HCT116 (cell line): Measurements from ENCODE around the gene PCDHGB4. TPM values are rescaled to one million over a fixed set of nuclear protein-coding genes. Genes with fewer than 3 reads are reported as not detected.

Source experiments
- ATAC-seq: fragments of 200-7000 bp; cut with Tn5 transposase; 2 replicates; pipeline ENCODE4 v1.9.1; 2020; ENCODE audit warnings: mild to moderate bottlenecking, moderate library complexity
- BruUV-seq: library from RNA; stranded (reverse); fragments of 400-500 nt; replicated peaks from 2 replicates; lab custom pipeline; 2021; lab: Mats Ljungman, UMichigan
- CTCF ChIA-PET: fragments of 300-600 bp; sonication (Branson Sonifier 250); formaldehyde crosslinking; loops from one replicate; lab custom pipeline; 2021; ENCODE audit warnings: antibody characterized with exemption; lab: Charles Lee
- POLR2A ChIA-PET: fragments of 300-600, 350-600 bp; sonication (Branson Sonifier 250); formaldehyde crosslinking; loops from one replicate; lab custom pipeline; 2021; ENCODE audit warnings: antibody characterized with exemption; lab: Charles Lee
- RAD21 ChIA-PET, 2 experiments: fragments of 300-600 bp; sonication (Branson Sonifier 250); formaldehyde crosslinking; loops; one replicate each; lab custom pipeline; 2023; ENCODE audit warnings: low total read pairs in 2 of 2; ENCODE audit not compliant: uncharacterized antibody in 2 of 2, unreplicated experiment in 2 of 2, low non-redundant PET in 1 of 2; lab: Charles Lee
- DNase-seq: peaks from one replicate; pipeline ENCODE4 v3.0.0-alpha.2; 2010; ENCODE audit warnings: low read depth, low spot score
- H2AFZ ChIP-seq: fragments of 200-600 bp; shearing (Covaris generic), sonication (generic); 2 replicates; pipeline ENCODE4 v1.6.1; 2017; ENCODE audit warnings: low read depth, mixed run types, mixed read lengths, antibody characterized with exemption, low read length; ENCODE audit not compliant: poor library complexity, severe bottlenecking
- H3K27ac ChIP-seq: 2 replicates; pipeline ENCODE4 v1.5.1; 2012; ENCODE audit warnings: low read depth, low read length
- H3K27me3 ChIP-seq: fragments of 200-600 bp; sonication (generic); 2 replicates; pipeline ENCODE4 v1.6.1; 2016; ENCODE audit warnings: mixed run types, low read length, mixed read lengths; ENCODE audit not compliant: insufficient read depth
- H3K36me3 ChIP-seq, 2 experiments: fragments of 200-500 bp in 1 of 2; fragments of 200-600 bp in 1 of 2; sonication (Bioruptor generic) in 1 of 2; sonication (generic) in 1 of 2; 2 replicates each; pipeline versions ENCODE4 v1.5.1 to v1.6.1; 2014 to 2016; ENCODE audit warnings: low read length in 2 of 2, inconsistent platforms in 1 of 2, mixed read lengths in 1 of 2, mixed run types in 1 of 2; ENCODE audit not compliant: insufficient read depth in 2 of 2, control insufficient read depth in 1 of 2
- H3K4me1 ChIP-seq, 2 experiments: fragments of 200-600 bp in 1 of 2; sonication (generic) in 1 of 2; 2 replicates each; pipeline versions ENCODE4 v1.5.1 to v1.6.1; 2012 to 2017; ENCODE audit warnings: low read length in 2 of 2, inconsistent platforms in 1 of 2, mild to moderate bottlenecking in 1 of 2, mixed read lengths in 1 of 2, mixed run types in 1 of 2, moderate library complexity in 1 of 2; ENCODE audit not compliant: insufficient read depth in 2 of 2, control insufficient read depth in 1 of 2
- H3K4me2 ChIP-seq: fragments of 200-600 bp; sonication (generic); 2 replicates; pipeline ENCODE4 v1.6.1; 2017; ENCODE audit warnings: mixed run types, low read length, mixed read lengths
- H3K4me3 ChIP-seq, 2 experiments: fragments of 200-600 bp in 1 of 2; sonication (generic) in 1 of 2; replicated peaks in 1 of 2; 2 replicates each; pipeline ENCODE4 v1.5.1; 2011 to 2016; ENCODE audit warnings: low read length in 2 of 2, control low read depth in 1 of 2, low read depth in 1 of 2, mild to moderate bottlenecking in 1 of 2, mixed read lengths in 1 of 2, mixed run types in 1 of 2
- H3K79me2 ChIP-seq: fragments of 200-600 bp; sonication (generic); 2 replicates; pipeline ENCODE4 v1.6.1; 2017; ENCODE audit warnings: mild to moderate bottlenecking, mixed run types, low read length, moderate library complexity, mixed read lengths; ENCODE audit not compliant: insufficient read depth
- H3K9ac ChIP-seq: fragments of 200-600 bp; sonication (generic); 2 replicates; pipeline ENCODE4 v1.6.1; 2016; ENCODE audit warnings: low read length, mixed read lengths
- H3K9me2 ChIP-seq: fragments of 200-600 bp; sonication (generic), shearing (Covaris generic); 2 replicates; pipeline ENCODE4 v1.6.1; 2017; ENCODE audit warnings: mixed run types, mild to moderate bottlenecking, moderate library complexity; ENCODE audit not compliant: insufficient read depth
- H3K9me3 ChIP-seq, 2 experiments: fragments of 200-500 bp in 1 of 2; fragments of 200-600 bp in 1 of 2; sonication (Bioruptor generic) in 1 of 2; sonication (generic) in 1 of 2; 2 replicates each; pipeline ENCODE4 v1.6.1; 2014 to 2017; ENCODE audit warnings: low read length in 2 of 2, mixed read lengths in 2 of 2, inconsistent platforms in 1 of 2, low read depth in 1 of 2, mild to moderate bottlenecking in 1 of 2, mixed run types in 1 of 2, moderate library complexity in 1 of 2; ENCODE audit not compliant: control insufficient read depth in 1 of 2, insufficient read depth in 1 of 2
- H4K20me1 ChIP-seq: fragments of 200-600 bp; sonication (generic), shearing (Covaris generic); 2 replicates; pipeline ENCODE4 v1.6.1; 2017; ENCODE audit warnings: mixed run types, mild to moderate bottlenecking, moderate library complexity; ENCODE audit not compliant: insufficient read depth
- CEBPB ChIP-seq: IDR thresholded peaks from 2 replicates; pipeline ENCODE4 v1.6.1; 2012; ENCODE audit warnings: low read depth
- EGR1 ChIP-seq: IDR thresholded peaks from 2 replicates; pipeline ENCODE4 v1.6.1; 2012; ENCODE audit warnings: low read depth
- ELF1 ChIP-seq: IDR thresholded peaks from 2 replicates; pipeline ENCODE4 v1.6.1; 2012; ENCODE audit warnings: low read depth, borderline replicate concordance
- EZH2 ChIP-seq: fragments of 200-600 bp; sonication (generic); IDR thresholded peaks from 2 replicates; pipeline ENCODE4 v1.6.1; 2017; ENCODE audit warnings: antibody characterized with exemption, mixed run types
- EZH2phosphoT487 ChIP-seq: fragments of 200-600 bp; IDR thresholded peaks from 2 replicates; pipeline ENCODE4 v1.6.1; 2018; ENCODE audit warnings: antibody characterized with exemption, borderline replicate concordance
- FOSL1 ChIP-seq: IDR thresholded peaks from 2 replicates; pipeline ENCODE4 v1.6.1; 2012; ENCODE audit warnings: low read depth
- JUND ChIP-seq: IDR thresholded peaks from 2 replicates; pipeline ENCODE4 v1.6.1; 2012
- POLR2AphosphoS5 ChIP-seq: IDR thresholded peaks from 2 replicates; pipeline ENCODE4 v1.6.1; 2011; ENCODE audit warnings: mild to moderate bottlenecking, low read depth, low read length, moderate library complexity
- RAD21 ChIP-seq: IDR thresholded peaks from 2 replicates; pipeline ENCODE4 v1.6.1; 2012; ENCODE audit warnings: low read depth, mild to moderate bottlenecking
- SP1 ChIP-seq: IDR thresholded peaks from 2 replicates; pipeline ENCODE4 v1.6.1; 2012; ENCODE audit warnings: low read depth
- SRF ChIP-seq: IDR thresholded peaks from 2 replicates; pipeline ENCODE4 v1.6.1; 2012; ENCODE audit warnings: low read depth
- YY1 ChIP-seq: IDR thresholded peaks from 2 replicates; pipeline ENCODE4 v1.6.1; 2011; ENCODE audit warnings: low read length, low read depth, moderate library complexity, mild to moderate bottlenecking; ENCODE audit not compliant: insufficient replicate concordance; ENCODE audit errors: extremely low read depth
- ZFX ChIP-seq: fragments of 450-650 bp; IDR thresholded peaks from 2 replicates; pipeline ENCODE4 v1.6.1; 2017
- ZNF274 ChIP-seq: fragments of 200-500 bp; sonication (Bioruptor generic); IDR thresholded peaks from 2 replicates; pipeline ENCODE4 v1.6.1; 2014; ENCODE audit warnings: mild to moderate bottlenecking, low read depth, low read length, inconsistent platforms
- intact Hi-C: fragments of 100-400 bp; cut with micrococcal nuclease; formaldehyde crosslinking; loops from 2 replicates; pipeline ENCODE4 v1.10.0; 2022
- total RNA-seq: library from RNA; stranded (reverse); gene quantifications from one replicate; pipeline ENCODE4 v1.2.1, GENCODE V29; 2021; ENCODE audit not compliant: unreplicated experiment
- TF ChIP-seq, protein P1 (sequence below): IDR thresholded peaks from 2 replicates; pipeline ENCODE4 v1.6.1; 2011; ENCODE audit warnings: mild to moderate bottlenecking, low read length, moderate library complexity; ENCODE audit not compliant: insufficient replicate concordance; ENCODE audit errors: extremely low read depth
- TF ChIP-seq, protein P2 (sequence below): IDR thresholded peaks from 2 replicates; pipeline ENCODE4 v1.6.1; 2012
- TF ChIP-seq, protein P3 (sequence below), 3 experiments: fragments of 200-600 bp in 1 of 3; sonication (generic) in 1 of 3; IDR thresholded peaks in 2 of 3; conservative IDR thresholded peaks in 1 of 3; 2 replicates each; pipeline ENCODE4 v1.5.1; 2012 to 2017; ENCODE audit warnings: low read depth in 2 of 3, low read length in 2 of 3, antibody characterized with exemption in 1 of 3, borderline replicate concordance in 1 of 3, control low read depth in 1 of 3, mild to moderate bottlenecking in 1 of 3, mixed read lengths in 1 of 3, mixed run types in 1 of 3, moderate library complexity in 1 of 3; ENCODE audit not compliant: insufficient read depth in 1 of 3
- TF ChIP-seq, protein P4 (sequence below): IDR thresholded peaks from 2 replicates; pipeline ENCODE4 v1.6.1; 2012; ENCODE audit warnings: low read depth

PCDHGB4 gene
- total RNA-seq, 1 experiment from 2014 or later: not detected

DNA sequence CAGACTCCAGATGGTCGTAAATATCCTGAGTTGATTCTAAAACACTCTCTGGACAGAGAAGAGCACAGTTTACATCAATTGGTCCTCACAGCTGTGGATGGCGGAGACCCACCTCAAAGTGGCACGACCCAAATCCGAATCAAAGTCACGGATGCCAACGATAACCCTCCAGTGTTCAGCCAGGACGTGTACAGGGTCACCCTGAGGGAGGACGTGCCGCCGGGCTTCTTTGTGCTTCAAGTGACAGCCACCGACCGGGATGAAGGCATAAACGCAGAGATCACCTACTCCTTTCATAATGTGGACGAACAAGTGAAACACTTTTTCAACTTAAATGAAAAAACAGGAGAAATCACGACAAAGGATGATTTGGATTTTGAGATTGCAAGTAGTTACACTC is 26.8 kb upstream of the PCDHGB4 start:
- H3K4me3 ChIP-seq: no peak overlapping the region
- no peak for TF ChIP-seq ZNF274
- TF ChIP-seq, protein P1, sequence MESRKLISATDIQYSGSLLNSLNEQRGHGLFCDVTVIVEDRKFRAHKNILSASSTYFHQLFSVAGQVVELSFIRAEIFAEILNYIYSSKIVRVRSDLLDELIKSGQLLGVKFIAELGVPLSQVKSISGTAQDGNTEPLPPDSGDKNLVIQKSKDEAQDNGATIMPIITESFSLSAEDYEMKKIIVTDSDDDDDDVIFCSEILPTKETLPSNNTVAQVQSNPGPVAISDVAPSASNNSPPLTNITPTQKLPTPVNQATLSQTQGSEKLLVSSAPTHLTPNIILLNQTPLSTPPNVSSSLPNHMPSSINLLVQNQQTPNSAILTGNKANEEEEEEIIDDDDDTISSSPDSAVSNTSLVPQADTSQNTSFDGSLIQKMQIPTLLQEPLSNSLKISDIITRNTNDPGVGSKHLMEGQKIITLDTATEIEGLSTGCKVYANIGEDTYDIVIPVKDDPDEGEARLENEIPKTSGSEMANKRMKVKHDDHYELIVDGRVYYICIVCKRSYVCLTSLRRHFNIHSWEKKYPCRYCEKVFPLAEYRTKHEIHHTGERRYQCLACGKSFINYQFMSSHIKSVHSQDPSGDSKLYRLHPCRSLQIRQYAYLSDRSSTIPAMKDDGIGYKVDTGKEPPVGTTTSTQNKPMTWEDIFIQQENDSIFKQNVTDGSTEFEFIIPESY: no peak
- no peak for TF ChIP-seq CEBPB
- TF ChIP-seq POLR2AphosphoS5: no peak
- TF ChIP-seq, protein P2, sequence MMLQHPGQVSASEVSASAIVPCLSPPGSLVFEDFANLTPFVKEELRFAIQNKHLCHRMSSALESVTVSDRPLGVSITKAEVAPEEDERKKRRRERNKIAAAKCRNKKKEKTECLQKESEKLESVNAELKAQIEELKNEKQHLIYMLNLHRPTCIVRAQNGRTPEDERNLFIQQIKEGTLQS: no peak
- TF ChIP-seq SRF: no peak
- TF ChIP-seq SP1: no peak
- TF ChIP-seq FOSL1: no peak
- no peak for TF ChIP-seq EZH2phosphoT487
- TF ChIP-seq, protein P3, sequence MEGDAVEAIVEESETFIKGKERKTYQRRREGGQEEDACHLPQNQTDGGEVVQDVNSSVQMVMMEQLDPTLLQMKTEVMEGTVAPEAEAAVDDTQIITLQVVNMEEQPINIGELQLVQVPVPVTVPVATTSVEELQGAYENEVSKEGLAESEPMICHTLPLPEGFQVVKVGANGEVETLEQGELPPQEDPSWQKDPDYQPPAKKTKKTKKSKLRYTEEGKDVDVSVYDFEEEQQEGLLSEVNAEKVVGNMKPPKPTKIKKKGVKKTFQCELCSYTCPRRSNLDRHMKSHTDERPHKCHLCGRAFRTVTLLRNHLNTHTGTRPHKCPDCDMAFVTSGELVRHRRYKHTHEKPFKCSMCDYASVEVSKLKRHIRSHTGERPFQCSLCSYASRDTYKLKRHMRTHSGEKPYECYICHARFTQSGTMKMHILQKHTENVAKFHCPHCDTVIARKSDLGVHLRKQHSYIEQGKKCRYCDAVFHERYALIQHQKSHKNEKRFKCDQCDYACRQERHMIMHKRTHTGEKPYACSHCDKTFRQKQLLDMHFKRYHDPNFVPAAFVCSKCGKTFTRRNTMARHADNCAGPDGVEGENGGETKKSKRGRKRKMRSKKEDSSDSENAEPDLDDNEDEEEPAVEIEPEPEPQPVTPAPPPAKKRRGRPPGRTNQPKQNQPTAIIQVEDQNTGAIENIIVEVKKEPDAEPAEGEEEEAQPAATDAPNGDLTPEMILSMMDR (IDR thresholded peaks at IDR 0.05 in 2 of 3, conservative IDR thresholded peaks at IDR 0.05 in 1 of 3; ENCODE audit: borderline replicate concordance in 1 of 3, insufficient read depth in 1 of 3, low read depth in 2 of 3, low read length in 2 of 3): no peak
- no peak for TF ChIP-seq ELF1
- TF ChIP-seq RAD21: no peak
- TF ChIP-seq YY1: no peak
- TF ChIP-seq EGR1: no peak
- no peak for TF ChIP-seq JUND
- TF ChIP-seq ZFX: no peak
- no peak for TF ChIP-seq EZH2
- TF ChIP-seq, protein P4, sequence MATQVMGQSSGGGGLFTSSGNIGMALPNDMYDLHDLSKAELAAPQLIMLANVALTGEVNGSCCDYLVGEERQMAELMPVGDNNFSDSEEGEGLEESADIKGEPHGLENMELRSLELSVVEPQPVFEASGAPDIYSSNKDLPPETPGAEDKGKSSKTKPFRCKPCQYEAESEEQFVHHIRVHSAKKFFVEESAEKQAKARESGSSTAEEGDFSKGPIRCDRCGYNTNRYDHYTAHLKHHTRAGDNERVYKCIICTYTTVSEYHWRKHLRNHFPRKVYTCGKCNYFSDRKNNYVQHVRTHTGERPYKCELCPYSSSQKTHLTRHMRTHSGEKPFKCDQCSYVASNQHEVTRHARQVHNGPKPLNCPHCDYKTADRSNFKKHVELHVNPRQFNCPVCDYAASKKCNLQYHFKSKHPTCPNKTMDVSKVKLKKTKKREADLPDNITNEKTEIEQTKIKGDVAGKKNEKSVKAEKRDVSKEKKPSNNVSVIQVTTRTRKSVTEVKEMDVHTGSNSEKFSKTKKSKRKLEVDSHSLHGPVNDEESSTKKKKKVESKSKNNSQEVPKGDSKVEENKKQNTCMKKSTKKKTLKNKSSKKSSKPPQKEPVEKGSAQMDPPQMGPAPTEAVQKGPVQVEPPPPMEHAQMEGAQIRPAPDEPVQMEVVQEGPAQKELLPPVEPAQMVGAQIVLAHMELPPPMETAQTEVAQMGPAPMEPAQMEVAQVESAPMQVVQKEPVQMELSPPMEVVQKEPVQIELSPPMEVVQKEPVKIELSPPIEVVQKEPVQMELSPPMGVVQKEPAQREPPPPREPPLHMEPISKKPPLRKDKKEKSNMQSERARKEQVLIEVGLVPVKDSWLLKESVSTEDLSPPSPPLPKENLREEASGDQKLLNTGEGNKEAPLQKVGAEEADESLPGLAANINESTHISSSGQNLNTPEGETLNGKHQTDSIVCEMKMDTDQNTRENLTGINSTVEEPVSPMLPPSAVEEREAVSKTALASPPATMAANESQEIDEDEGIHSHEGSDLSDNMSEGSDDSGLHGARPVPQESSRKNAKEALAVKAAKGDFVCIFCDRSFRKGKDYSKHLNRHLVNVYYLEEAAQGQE: no peak
- TF ChIP-seq, all 23 proteins: peak for 0
- ATAC-seq (no peak), DNase-seq (no peak)
- H3K36me3 ChIP-seq: no peaks in the 10 kb centered on the region
- H3K27ac ChIP-seq: no peak overlapping the region
- H3K9me2 ChIP-seq: no peaks in the 10 kb centered on the region
- RAD21 ChIA-PET: no interaction called here
- no TSS peak for BruUV-seq
- H3K4me2 ChIP-seq: no peak overlapping the region
- POLR2A ChIA-PET: no interaction called here
- H3K4me1 ChIP-seq: no peaks in the 10 kb centered on the region
- H4K20me1 ChIP-seq: no peaks in the 10 kb centered on the region
- H3K9me3 ChIP-seq: peaks cover 5 to 6% of the 10 kb centered on the region in 2 experiments; a peak in 2 of 4 replicates
- CTCF ChIA-PET: interaction anchor here (0.8 to 1.1 kb wide), 2 partner anchors 53 to 203 kb away, joined by 3 to 6 read pairs; partner anchors contain the start of gene PCDHGA10
- H3K27me3 ChIP-seq: no peaks in the 10 kb centered on the region
- H3K9ac ChIP-seq: no peak overlapping the region
- intact Hi-C loops: no loop called here
- no peak overlapping the region for H2AFZ ChIP-seq
- no peaks in the 10 kb centered on the region for H3K79me2 ChIP-seq
